Natural killer cell (primary cell): ENCODE data around the gene ZSWIM6. TPM values are rescaled to one million over a fixed set of nuclear protein-coding genes. Genes with fewer than 3 reads are reported as not detected.

ENCODE experiments used
- ATAC-seq, 3 donors: fragments of 150-1000 bp in 2 of 3; fragments of 200-7000 bp in 1 of 3; cut with Tn5 transposase; 1 replicate in 1 of 3; 2 replicates in 2 of 3; pipeline ENCODE4 v1.10.0; 2021; ENCODE audit warnings: mild to moderate bottlenecking in 2 of 3, moderate library complexity in 2 of 3
- DNase-seq, 2 donors: peaks; one replicate each; pipeline versions ENCODE4 v3.0.0 to v3.0.0-alpha.2; 2013 to 2021; ENCODE audit warnings: mixed read lengths in 1 of 2
- H3K27ac ChIP-seq: one replicate; pipeline ENCODE4 v1.5.1; 2013; ENCODE audit warnings: mild to moderate bottlenecking, low read length
- H3K27me3 ChIP-seq: one replicate; pipeline ENCODE4 v1.6.1; 2013; ENCODE audit warnings: low read length; ENCODE audit not compliant: control insufficient read depth, insufficient read depth
- H3K36me3 ChIP-seq: one replicate; pipeline ENCODE4 v1.6.1; 2013; ENCODE audit warnings: low read length; ENCODE audit not compliant: control insufficient read depth, insufficient read depth
- H3K4me1 ChIP-seq: one replicate; pipeline ENCODE4 v1.6.1; 2013; ENCODE audit warnings: low read length; ENCODE audit not compliant: control insufficient read depth, insufficient read depth
- H3K4me3 ChIP-seq: one replicate; pipeline ENCODE4 v1.5.1; 2013; ENCODE audit warnings: low read length
- H3K9me3 ChIP-seq: one replicate; pipeline ENCODE4 v1.6.1; 2013; ENCODE audit warnings: low read length; ENCODE audit not compliant: control insufficient read depth, insufficient read depth
- H3K27ac Mint-ChIP-seq, 2 donors: one replicate each; pipeline ENCODE4 v1.8.0; 2022; ENCODE audit warnings: mild to moderate bottlenecking in 2 of 2, mixed read lengths in 2 of 2, moderate library complexity in 1 of 2
- H3K27me3 Mint-ChIP-seq, 2 donors: one replicate each; pipeline ENCODE4 v1.8.0; 2022; ENCODE audit warnings: low read depth in 2 of 2, mixed read lengths in 2 of 2
- H3K36me3 Mint-ChIP-seq: one replicate; pipeline ENCODE4 v1.8.0; 2022; ENCODE audit warnings: mixed read lengths
- H3K4me1 Mint-ChIP-seq, 2 donors: one replicate each; pipeline ENCODE4 v1.8.0; 2022; ENCODE audit warnings: mixed read lengths in 2 of 2
- H3K4me3 Mint-ChIP-seq: one replicate; pipeline ENCODE4 v1.8.0; 2022; ENCODE audit warnings: mild to moderate bottlenecking, moderate library complexity, mixed read lengths
- H3K9me3 Mint-ChIP-seq, 2 donors: one replicate each; pipeline ENCODE4 v1.8.0; 2022; ENCODE audit warnings: mixed read lengths in 2 of 2
- WGBS: methylation state at CpG from one replicate; pipeline ENCODE4 v1.1.7; 2013; ENCODE audit warnings: missing lambda C conversion rate; ENCODE audit not compliant: insufficient coverage; 5-methylcytosine and 5-hydroxymethylcytosine counted together
- intact Hi-C: fragments of 100-400 bp; cut with micrococcal nuclease; formaldehyde crosslinking; loops from one replicate; pipeline ENCODE4 v1.14.2; 2022
- total RNA-seq, 4 donors: library from RNA; stranded (reverse); fragments of 120-200 nt in 1 of 4; gene quantifications; one replicate each; pipeline versions ENCODE4 v1.2.3 to v1.2.4, GENCODE V29; 2013 to 2022
- TF ChIP-seq, protein P1 (sequence below): fragments of 200-600 bp; IDR thresholded peaks from one replicate; pipeline ENCODE4 v1.8.0; 2022; ENCODE audit warnings: antibody characterized with exemption

ZSWIM6 gene
- total RNA-seq, 3 donors from 2014 or later (not counting 1 experiment from before 2014, with no cell fraction given), result 8.7 to 11.4 (median 10.5) TPM

GRCh38 chr5:61569353-61569752 is 237.3 kb downstream of the ZSWIM6 start:
- Mint-ChIP-seq H3K36me3 (no peaks in the 10 kb centered on the region), H3K27me3 (peaks cover 0 to 3% of the 10 kb centered on the region in 2 donors), H3K4me1 (no peaks in the 10 kb centered on the region), H3K27ac (no peak overlapping the region), H3K9me3 (no peaks in the 10 kb centered on the region), H3K4me3 (no peak overlapping the region)
- H3K9me3 ChIP-seq, result no peaks in the 10 kb centered on the region
- DNase-seq (no peak), ATAC-seq (no peak)
- no peaks in the 10 kb centered on the region for H3K36me3 ChIP-seq
- no peak overlapping the region for H3K4me3 ChIP-seq
- no peak overlapping the region for H3K27ac ChIP-seq
- no peaks in the 10 kb centered on the region for H3K4me1 ChIP-seq
- 92% methylated on average over 8 of the region's 8 CpGs for WGBS
- TF ChIP-seq, protein P1, sequence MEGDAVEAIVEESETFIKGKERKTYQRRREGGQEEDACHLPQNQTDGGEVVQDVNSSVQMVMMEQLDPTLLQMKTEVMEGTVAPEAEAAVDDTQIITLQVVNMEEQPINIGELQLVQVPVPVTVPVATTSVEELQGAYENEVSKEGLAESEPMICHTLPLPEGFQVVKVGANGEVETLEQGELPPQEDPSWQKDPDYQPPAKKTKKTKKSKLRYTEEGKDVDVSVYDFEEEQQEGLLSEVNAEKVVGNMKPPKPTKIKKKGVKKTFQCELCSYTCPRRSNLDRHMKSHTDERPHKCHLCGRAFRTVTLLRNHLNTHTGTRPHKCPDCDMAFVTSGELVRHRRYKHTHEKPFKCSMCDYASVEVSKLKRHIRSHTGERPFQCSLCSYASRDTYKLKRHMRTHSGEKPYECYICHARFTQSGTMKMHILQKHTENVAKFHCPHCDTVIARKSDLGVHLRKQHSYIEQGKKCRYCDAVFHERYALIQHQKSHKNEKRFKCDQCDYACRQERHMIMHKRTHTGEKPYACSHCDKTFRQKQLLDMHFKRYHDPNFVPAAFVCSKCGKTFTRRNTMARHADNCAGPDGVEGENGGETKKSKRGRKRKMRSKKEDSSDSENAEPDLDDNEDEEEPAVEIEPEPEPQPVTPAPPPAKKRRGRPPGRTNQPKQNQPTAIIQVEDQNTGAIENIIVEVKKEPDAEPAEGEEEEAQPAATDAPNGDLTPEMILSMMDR, result no peak
- no peaks in the 10 kb centered on the region for H3K27me3 ChIP-seq
- intact Hi-C loops, result no loop called here

- Mint-ChIP-seq H3K36me3 (no peaks in the 10 kb centered on the region), H3K9me3 (no peaks in the 10 kb centered on the region), H3K27me3 (peaks cover 0 to 3% of the 10 kb centered on the region in 2 donors), H3K27ac (no peak overlapping the region), H3K4me1 (no peaks in the 10 kb centered on the region), H3K4me3 (no peak overlapping the region)
- H3K9me3 ChIP-seq, result no peaks in the 10 kb centered on the region
- H3K27me3 ChIP-seq, result no peaks in the 10 kb centered on the region
- ATAC-seq (no peak), DNase-seq (no peak)
- H3K4me3 ChIP-seq, result no peak overlapping the region
- H3K36me3 ChIP-seq, result no peaks in the 10 kb centered on the region
- H3K4me1 ChIP-seq, result no peaks in the 10 kb centered on the region
- H3K27ac ChIP-seq, result no peak overlapping the region
- WGBS, result 92% methylated on average over 5 of the region's 5 CpGs
- TF ChIP-seq, protein P1, result no peak
- intact Hi-C loops, result no loop called here
Measured at GRCh38 chr5:61570767-61571166, 238.7 kb downstream of the ZSWIM6 start.

DNA sequence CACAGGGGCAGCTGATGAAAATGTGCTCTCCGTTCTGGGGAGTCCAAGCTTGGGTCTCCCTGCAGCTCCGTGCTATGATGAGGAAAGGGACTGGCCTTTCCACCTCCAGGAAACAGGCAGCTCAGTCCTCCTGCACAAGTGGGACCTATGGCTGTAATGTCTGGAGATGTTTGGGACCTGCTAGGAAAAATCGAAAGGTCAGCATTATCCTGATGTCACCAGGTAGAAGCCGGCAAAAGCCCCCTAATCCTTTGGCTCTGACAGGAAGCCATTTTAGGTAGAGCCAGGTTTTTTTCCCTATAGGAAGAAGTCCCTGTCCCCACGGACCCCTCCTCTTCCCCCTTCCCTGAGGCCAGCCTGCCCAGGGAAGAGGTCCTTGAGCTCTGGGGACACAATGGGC is 240.9 kb downstream of the ZSWIM6 start:
- Mint-ChIP-seq H3K36me3 (no peaks in the 10 kb centered on the region), H3K27ac (no peak overlapping the region), H3K27me3 (no peaks in the 10 kb centered on the region), H3K4me1 (no peaks in the 10 kb centered on the region), H3K4me3 (no peak overlapping the region), H3K9me3 (no peaks in the 10 kb centered on the region)
- TF ChIP-seq, protein P1, result no peak
- no peak overlapping the region for H3K4me3 ChIP-seq
- no peaks in the 10 kb centered on the region for H3K27me3 ChIP-seq
- H3K27ac ChIP-seq, result no peak overlapping the region
- H3K36me3 ChIP-seq, result no peaks in the 10 kb centered on the region
- no peak for ATAC-seq
- intact Hi-C loops, result no loop called here
- H3K9me3 ChIP-seq, result no peaks in the 10 kb centered on the region
- H3K4me1 ChIP-seq, result no peaks in the 10 kb centered on the region
- no peak for DNase-seq
- WGBS, result 87% methylated on average over 5 of the region's 5 CpGs

- intact Hi-C loops, result no loop called here
- no peaks in the 10 kb centered on the region for H3K36me3 Mint-ChIP-seq
- Histone ChIP-seq H3K27ac (no peak overlapping the region), H3K27me3 (no peaks in the 10 kb centered on the region), H3K9me3 (no peaks in the 10 kb centered on the region), H3K4me3 (no peak overlapping the region), H3K4me1 (no peaks in the 10 kb centered on the region), H3K36me3 (no peaks in the 10 kb centered on the region)
- TF ChIP-seq, protein P1, result no peak
- no peak for ATAC-seq
- H3K9me3 Mint-ChIP-seq, result no peaks in the 10 kb centered on the region
- H3K27me3 Mint-ChIP-seq, result no peaks in the 10 kb centered on the region
- no peaks in the 10 kb centered on the region for H3K4me1 Mint-ChIP-seq
- H3K27ac Mint-ChIP-seq, result no peak overlapping the region
- 76% methylated on average over 4 of the region's 4 CpGs for WGBS
- no peak for DNase-seq
- H3K4me3 Mint-ChIP-seq, result no peak overlapping the region
Measured at GRCh38 chr5:61575103-61575502, 243.0 kb downstream of the ZSWIM6 start.
